Lung (tissue), 12 donors: ENCODE results near the gene AKAP17A. TPM values are rescaled to one million over a fixed set of nuclear protein-coding genes. Genes with fewer than 3 reads are reported as not detected.
A peak's percentile ranks its signal among the peaks of the same experiment; 100 is the strongest.

Experiments used
- ATAC-seq: fragments of 200-7000 bp; cut with Tn5 transposase; one replicate; pipeline ENCODE4 v1.9.1; 2020; ENCODE audit warnings: moderate number of reproducible peaks; ENCODE audit not compliant: insufficient read depth, low FRiP score
- DNase-seq, 3 donors: peaks; one replicate each; pipeline ENCODE4 v3.0.0-alpha.2; 2013 to 2017
- H3K27ac ChIP-seq, 2 donors: one replicate each; pipeline ENCODE4 v1.5.1; 2013; ENCODE audit warnings: mild to moderate bottlenecking in 2 of 2, moderate library complexity in 2 of 2, control low read depth in 1 of 2, inconsistent platforms in 1 of 2, low read depth in 1 of 2, low read length in 1 of 2
- H3K27me3 ChIP-seq, 3 donors: one replicate each; pipeline ENCODE4 v1.5.1; 2013; ENCODE audit warnings: low read length in 2 of 3; ENCODE audit not compliant: control insufficient read depth in 3 of 3, insufficient read depth in 3 of 3
- H3K36me3 ChIP-seq, 4 donors: one replicate each; pipeline ENCODE4 v1.5.1; 2013; ENCODE audit warnings: low read length in 4 of 4, mild to moderate bottlenecking in 1 of 4, moderate library complexity in 1 of 4; ENCODE audit not compliant: control insufficient read depth in 4 of 4, insufficient read depth in 4 of 4
- H3K4me1 ChIP-seq, 5 donors: one replicate each; pipeline ENCODE4 v1.5.1; 2013; ENCODE audit warnings: low read length in 5 of 5, mild to moderate bottlenecking in 2 of 5, moderate library complexity in 1 of 5; ENCODE audit not compliant: control insufficient read depth in 5 of 5, insufficient read depth in 5 of 5
- H3K4me3 ChIP-seq: one replicate; pipeline ENCODE4 v1.5.1; 2013; ENCODE audit warnings: mild to moderate bottlenecking, control low read depth, moderate library complexity
- H3K9ac ChIP-seq, 2 donors: one replicate each; pipeline ENCODE4 v1.5.1; 2013; ENCODE audit warnings: low read length in 2 of 2, control low read depth in 1 of 2; ENCODE audit not compliant: insufficient read depth in 1 of 2
- H3K9me3 ChIP-seq, 4 donors: one replicate each; pipeline ENCODE4 v1.5.1; 2013; ENCODE audit warnings: low read length in 3 of 4, mild to moderate bottlenecking in 1 of 4, moderate library complexity in 1 of 4; ENCODE audit not compliant: control insufficient read depth in 4 of 4, insufficient read depth in 3 of 4
- CTCF ChIP-seq: IDR thresholded peaks from 2 replicates; pipeline ENCODE4 v1.5.1; 2012; ENCODE audit warnings: mild to moderate bottlenecking; ENCODE audit errors: control extremely low read depth, extremely low read depth
- WGBS, 2 donors: extraction: QIAGEN DNeasy Blood & Tissue Kit; methylation state at CpG; one replicate each; pipeline ENCODE4 v1.1.7; 2013; 5-methylcytosine and 5-hydroxymethylcytosine counted together
- polyA plus RNA-seq, 2 donors: library from polyadenylated mRNA; stranded (reverse); fragments of 200-250 nt; gene quantifications; one replicate each; pipeline ENCODE4 v1.2.1, GENCODE V29; 2013
- total RNA-seq, 2 donors: library from RNA; depleted of rRNA in 1 of 2; stranded (reverse); fragments of >200 nt in 1 of 2; gene quantifications; one replicate each; pipeline ENCODE4 v1.2.1, GENCODE V29; 2014 to 2021
- donor health status: control.
- donor health status: control.
- donor health status: Bipolar disorder and iron deficiency.
- donor health status: healthy.
- donor health status: DM: yes; HTN: yes; CAD: no.

The AKAP17A gene
- total and polyA plus RNA-seq, 4 donors, result 40.6 to 48.9 (median 44.6) TPM

GRCh38 chrX:1587161-1587560 lies 4.2 kb upstream of the AKAP17A start:
- Histone ChIP-seq H3K9me3 (no peaks in the 10 kb centered on the region), H3K27ac (no peak overlapping the region), H3K4me1 (no peaks in the 10 kb centered on the region), H3K9ac (no peak overlapping the region), H3K4me3 (no peak overlapping the region), H3K27me3 (no peaks in the 10 kb centered on the region), H3K36me3 (no peaks in the 10 kb centered on the region)
- WGBS, 2 donors, result 14 to 40% methylated on average over 5 of the region's 5 CpGs
- ATAC-seq, result no peak
- TF ChIP-seq CTCF, result no peak
- no peak for DNase-seq

DNA sequence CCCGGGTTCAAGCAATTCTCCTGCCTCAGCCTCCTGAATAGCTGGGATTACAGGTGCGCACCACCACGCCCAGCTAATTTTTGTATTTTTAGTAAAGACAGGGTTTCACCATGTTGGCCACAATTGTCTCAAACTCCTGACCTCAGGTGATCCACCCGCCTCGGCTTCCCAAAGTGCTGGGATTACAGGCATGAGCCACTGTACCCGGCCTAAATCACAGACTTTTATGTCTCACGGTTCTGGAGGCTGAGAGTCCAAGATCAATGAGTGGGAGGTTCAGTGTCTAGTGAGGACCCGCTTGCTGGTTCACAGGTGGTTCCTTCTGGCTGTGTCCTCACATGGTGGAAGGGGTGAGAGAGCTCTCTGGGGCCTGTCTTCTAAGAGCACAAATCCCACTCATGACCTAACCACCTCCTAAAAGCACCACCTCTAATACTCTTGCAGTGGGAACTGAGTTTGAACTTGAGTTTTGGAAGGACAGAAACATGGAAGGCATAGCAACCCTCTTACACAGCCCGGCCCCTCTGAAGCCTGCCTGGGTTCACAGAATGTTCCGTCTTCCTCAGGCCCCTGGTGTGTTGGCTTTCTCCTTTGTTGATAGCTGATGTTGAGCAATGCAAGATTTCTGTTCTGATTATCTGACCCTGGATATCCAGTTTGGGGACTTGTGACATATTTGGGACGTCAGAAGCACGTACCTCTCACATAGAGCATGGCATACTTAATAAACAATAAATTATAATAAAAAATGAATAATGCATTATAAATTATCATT lies 1.9 kb upstream of the AKAP17A start:
- Histone ChIP-seq H3K9ac (no peak overlapping the region), H3K4me1 (peaks cover 0 to 10% (median 3%) of the 10 kb centered on the region in 5 donors), H3K27ac (no peak overlapping the region), H3K4me3 (no peak overlapping the region), H3K9me3 (no peaks in the 10 kb centered on the region), H3K36me3 (peaks cover 3 to 13% (median 7%) of the 10 kb centered on the region in 4 donors), H3K27me3 (no peaks in the 10 kb centered on the region)
- no peak for TF ChIP-seq CTCF
- WGBS, 2 donors, result 70 to 88% methylated on average over 12 of the region's 12 CpGs
- DNase-seq (no peak), ATAC-seq (no peak)

GRCh38 chrX:1591863-1592469 lies 562 bp downstream of the AKAP17A start:
- Histone ChIP-seq H3K27ac (peak overlapping the region; percentile 91 to 92), H3K36me3 (peaks cover 7 to 32% (median 23%) of the 10 kb centered on the region in 4 donors), H3K27me3 (no peaks in the 10 kb centered on the region), H3K9me3 (no peaks in the 10 kb centered on the region), H3K9ac (peak overlapping the region; percentile 68 to 93), H3K4me1 (peaks cover 0 to 10% (median 5%) of the 10 kb centered on the region in 5 donors), H3K4me3 (peak overlapping the region; percentile 97)
- TF ChIP-seq CTCF, result no peak
- WGBS, 2 donors, result 1% methylated on average over 33 to 35 of the region's 35 CpGs
- no peak for DNase-seq
- ATAC-seq, result no peak
